Loucy (cell line): ENCODE measurements around the gene SOX30.
A peak's percentile ranks its signal among the peaks of the same experiment; 100 is the strongest.

ENCODE experiments used
- H2AFZ ChIP-seq: fragments of 200-600 bp; sonication (generic); 2 replicates; pipeline ENCODE4 v1.6.0; 2016; ENCODE audit warnings: antibody characterized with exemption, mild to moderate bottlenecking, low read length, moderate library complexity
- H3F3A ChIP-seq: fragments of 200-600 bp; 2 replicates; pipeline ENCODE4 v1.6.0; 2016; ENCODE audit warnings: antibody characterized with exemption, low read depth, mild to moderate bottlenecking
- H3K27me3 ChIP-seq: fragments of 200-600 bp; sonication (generic); 2 replicates; pipeline ENCODE4 v1.6.1; 2014; ENCODE audit warnings: low read length, mild to moderate bottlenecking; ENCODE audit not compliant: insufficient read depth, poor library complexity, severe bottlenecking
- H3K36me3 ChIP-seq: fragments of 200-600 bp; sonication (generic); 2 replicates; pipeline ENCODE4 v1.6.1; 2016; ENCODE audit warnings: low read length; ENCODE audit not compliant: insufficient read depth
- H3K4me1 ChIP-seq: fragments of 200-600 bp; sonication (generic); 2 replicates; pipeline ENCODE4 v1.5.1; 2014; ENCODE audit warnings: low read length, mild to moderate bottlenecking; ENCODE audit not compliant: insufficient read depth, poor library complexity, severe bottlenecking
- H3K4me2 ChIP-seq: fragments of 200-600 bp; sonication (generic); 2 replicates; pipeline ENCODE4 v1.6.0; 2014; ENCODE audit warnings: antibody characterized with exemption, low read length, low read depth, mild to moderate bottlenecking; ENCODE audit not compliant: poor library complexity, severe bottlenecking
- H3K4me3 ChIP-seq: fragments of 200-600 bp; sonication (generic); 2 replicates; pipeline ENCODE4 v1.5.1; 2014; ENCODE audit warnings: low read length, mild to moderate bottlenecking, mixed read lengths; ENCODE audit not compliant: poor library complexity, severe bottlenecking
- H3K79me2 ChIP-seq: fragments of 200-600 bp; sonication (generic); 2 replicates; pipeline ENCODE4 v1.6.1; 2014; ENCODE audit warnings: low read length; ENCODE audit not compliant: insufficient read depth
- H3K9ac ChIP-seq: fragments of 200-600 bp; sonication (generic); 2 replicates; pipeline ENCODE4 v1.6.0; 2014; ENCODE audit warnings: mild to moderate bottlenecking, low read depth, low read length, moderate library complexity; ENCODE audit not compliant: poor library complexity, severe bottlenecking
- H3K9me2 ChIP-seq: fragments of 200-600 bp; sonication (generic); replicated peaks from 2 replicates; pipeline ENCODE4 v1.6.1; 2016; ENCODE audit warnings: low read depth, low read length, mixed read lengths
- H3K9me3 ChIP-seq: fragments of 200-600 bp; sonication (generic); 2 replicates; pipeline ENCODE4 v1.6.1; 2014; ENCODE audit warnings: mild to moderate bottlenecking, antibody characterized with exemption, low read length, low read depth; ENCODE audit not compliant: insufficient read depth
- H4K20me1 ChIP-seq: fragments of 200-600 bp; sonication (generic); 2 replicates; pipeline ENCODE4 v1.6.0; 2014; ENCODE audit warnings: antibody characterized with exemption, low read length, mild to moderate bottlenecking; ENCODE audit not compliant: insufficient read depth, poor library complexity, severe bottlenecking
- EZH2phosphoT487 ChIP-seq: fragments of 200-600 bp; IDR thresholded peaks from 2 replicates; pipeline ENCODE4 v1.6.1; 2018; ENCODE audit warnings: antibody characterized with exemption, mild to moderate bottlenecking, moderate library complexity, borderline replicate concordance
- TF ChIP-seq, protein P1 (sequence below): fragments of 200-600 bp; sonication (generic); conservative IDR thresholded peaks from 2 replicates; pipeline ENCODE4 v1.5.1; 2014; ENCODE audit warnings: mild to moderate bottlenecking, antibody characterized with exemption, low read length

Gene SOX30

DNA sequence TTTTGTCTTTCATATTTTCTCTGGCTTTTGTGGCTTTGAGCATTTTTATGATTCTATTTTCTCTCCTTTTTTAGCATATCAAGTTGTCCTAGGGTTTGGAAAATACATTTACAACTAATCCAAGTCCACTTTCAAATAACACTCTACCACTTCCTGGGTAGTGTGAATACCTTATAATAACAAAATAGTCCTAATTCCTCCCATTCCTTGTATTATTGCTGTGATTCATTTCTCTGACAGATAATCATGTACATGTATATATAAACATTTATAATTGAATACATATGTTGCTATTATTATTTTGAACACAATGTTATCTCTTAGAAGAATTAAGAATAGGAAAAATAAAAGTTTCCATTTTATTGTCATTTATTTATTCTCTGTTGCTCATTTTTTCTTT lies 61.8 kb downstream of the SOX30 start:
- Histone ChIP-seq H4K20me1 (no peaks in the 10 kb centered on the region), H3K4me3 (no peak overlapping the region), H3K9me2 (no peaks in the 10 kb centered on the region), H3K4me2 (no peak overlapping the region), H3F3A (peaks cover 3% of the 10 kb centered on the region; the same call in 1 of the 2 replicates), H3K4me1 (peaks cover 31% of the 10 kb centered on the region), H3K36me3 (no peaks in the 10 kb centered on the region), H3K9ac (no peak overlapping the region), H2AFZ (no peak overlapping the region), H3K9me3 (no peaks in the 10 kb centered on the region), H3K79me2 (no peaks in the 10 kb centered on the region), H3K27me3 (no peaks in the 10 kb centered on the region)
- TF ChIP-seq EZH2phosphoT487: no peak
- TF ChIP-seq, protein P1, sequence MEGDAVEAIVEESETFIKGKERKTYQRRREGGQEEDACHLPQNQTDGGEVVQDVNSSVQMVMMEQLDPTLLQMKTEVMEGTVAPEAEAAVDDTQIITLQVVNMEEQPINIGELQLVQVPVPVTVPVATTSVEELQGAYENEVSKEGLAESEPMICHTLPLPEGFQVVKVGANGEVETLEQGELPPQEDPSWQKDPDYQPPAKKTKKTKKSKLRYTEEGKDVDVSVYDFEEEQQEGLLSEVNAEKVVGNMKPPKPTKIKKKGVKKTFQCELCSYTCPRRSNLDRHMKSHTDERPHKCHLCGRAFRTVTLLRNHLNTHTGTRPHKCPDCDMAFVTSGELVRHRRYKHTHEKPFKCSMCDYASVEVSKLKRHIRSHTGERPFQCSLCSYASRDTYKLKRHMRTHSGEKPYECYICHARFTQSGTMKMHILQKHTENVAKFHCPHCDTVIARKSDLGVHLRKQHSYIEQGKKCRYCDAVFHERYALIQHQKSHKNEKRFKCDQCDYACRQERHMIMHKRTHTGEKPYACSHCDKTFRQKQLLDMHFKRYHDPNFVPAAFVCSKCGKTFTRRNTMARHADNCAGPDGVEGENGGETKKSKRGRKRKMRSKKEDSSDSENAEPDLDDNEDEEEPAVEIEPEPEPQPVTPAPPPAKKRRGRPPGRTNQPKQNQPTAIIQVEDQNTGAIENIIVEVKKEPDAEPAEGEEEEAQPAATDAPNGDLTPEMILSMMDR: no peak

DNA sequence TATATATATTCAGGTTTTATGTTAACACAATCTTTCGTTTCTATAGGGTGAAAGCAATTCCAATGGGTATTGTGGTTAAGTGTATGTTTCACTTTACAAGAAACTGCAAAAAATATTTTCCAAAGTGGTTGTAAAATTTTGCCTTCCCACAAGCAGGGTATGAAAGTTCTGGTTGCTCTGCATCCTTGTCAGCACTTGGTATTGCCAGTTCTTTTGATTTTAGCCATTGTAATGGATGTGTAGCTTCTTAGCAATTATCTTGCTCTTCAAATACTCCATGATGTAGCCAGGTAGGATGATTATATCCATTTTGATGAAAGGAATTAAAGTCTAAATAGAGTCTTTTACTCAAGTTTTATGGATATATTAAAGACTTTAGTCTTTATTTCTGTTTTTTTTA lies 67.6 kb downstream of the SOX30 start:
- no peaks in the 10 kb centered on the region for H4K20me1 ChIP-seq
- H3K4me3 ChIP-seq: no peak overlapping the region
- TF ChIP-seq, protein P1: no peak
- no peak for TF ChIP-seq EZH2phosphoT487
- H3K4me1 ChIP-seq: no peaks in the 10 kb centered on the region
- H3K36me3 ChIP-seq: no peaks in the 10 kb centered on the region
- no peaks in the 10 kb centered on the region for H3F3A ChIP-seq
- H3K9me2 ChIP-seq: no peaks in the 10 kb centered on the region
- no peaks in the 10 kb centered on the region for H3K27me3 ChIP-seq
- H3K79me2 ChIP-seq: no peaks in the 10 kb centered on the region
- no peaks in the 10 kb centered on the region for H3K9me3 ChIP-seq
- H3K4me2 ChIP-seq: no peak overlapping the region
- H2AFZ ChIP-seq: no peak overlapping the region
- H3K9ac ChIP-seq: no peak overlapping the region

DNA sequence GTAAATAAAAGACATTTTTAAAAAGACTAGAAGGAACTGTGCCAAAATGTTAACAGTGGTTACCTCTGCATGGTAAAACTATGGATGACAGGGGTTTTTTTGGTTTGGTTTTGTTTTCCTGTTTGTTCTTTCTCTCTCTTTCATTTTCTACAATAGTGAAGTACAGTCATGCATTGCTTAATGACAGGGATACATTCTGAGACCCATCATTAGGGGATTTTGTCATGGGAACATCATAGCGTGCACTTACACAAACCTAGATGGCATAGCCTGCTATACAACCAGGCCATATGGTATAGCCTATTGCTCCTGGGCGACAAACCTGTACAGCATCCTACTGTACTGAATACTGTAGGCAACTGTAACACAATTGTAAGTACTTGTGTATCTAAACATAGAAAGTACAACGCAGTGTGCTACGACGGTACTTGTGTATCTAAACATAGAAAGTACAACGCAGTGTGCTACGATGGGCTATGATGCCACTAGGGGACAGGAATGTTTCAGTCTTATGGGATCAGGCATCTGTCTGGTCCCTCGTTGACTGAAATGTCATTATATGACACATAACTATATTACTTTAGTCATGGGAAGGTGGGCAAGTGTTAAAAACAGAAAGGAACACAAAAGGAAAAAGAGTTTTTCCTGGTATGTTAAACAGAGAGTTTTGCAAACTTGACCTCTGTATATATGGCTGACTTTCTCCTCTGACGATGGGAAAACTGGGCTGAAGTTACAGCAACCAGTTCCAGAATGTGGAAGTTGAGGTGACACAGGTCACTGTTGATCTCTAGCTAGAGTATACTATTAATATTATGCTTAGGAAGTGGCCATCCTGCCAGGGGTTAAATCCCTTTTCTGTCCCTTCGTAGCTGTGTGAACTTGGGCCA lies 69.3 kb downstream of the SOX30 start:
- Histone ChIP-seq H3K9me3 (no peaks in the 10 kb centered on the region), H3K79me2 (no peaks in the 10 kb centered on the region), H3K9me2 (no peaks in the 10 kb centered on the region), H2AFZ (no peak overlapping the region), H3K9ac (no peak overlapping the region), H3K4me1 (no peaks in the 10 kb centered on the region), H3K36me3 (no peaks in the 10 kb centered on the region), H3K4me2 (no peak overlapping the region), H3F3A (no peaks in the 10 kb centered on the region), H3K4me3 (no peak overlapping the region), H4K20me1 (no peaks in the 10 kb centered on the region), H3K27me3 (no peaks in the 10 kb centered on the region)
- TF ChIP-seq EZH2phosphoT487: no peak
- TF ChIP-seq, protein P1: 0 out of 2 replicates have a peak, but pooled peaks have one; percentile 12
